Measurements from ENCODE around the gene CFAP97D1. TPM values are rescaled to one million over a fixed set of nuclear protein-coding genes. Genes with fewer than 3 reads are reported as not detected.

The CFAP97D1 gene
- total and polyA plus RNA-seq, 2 experiments from 2014 or later = 0.10 TPM; not detected in 1

DNA sequence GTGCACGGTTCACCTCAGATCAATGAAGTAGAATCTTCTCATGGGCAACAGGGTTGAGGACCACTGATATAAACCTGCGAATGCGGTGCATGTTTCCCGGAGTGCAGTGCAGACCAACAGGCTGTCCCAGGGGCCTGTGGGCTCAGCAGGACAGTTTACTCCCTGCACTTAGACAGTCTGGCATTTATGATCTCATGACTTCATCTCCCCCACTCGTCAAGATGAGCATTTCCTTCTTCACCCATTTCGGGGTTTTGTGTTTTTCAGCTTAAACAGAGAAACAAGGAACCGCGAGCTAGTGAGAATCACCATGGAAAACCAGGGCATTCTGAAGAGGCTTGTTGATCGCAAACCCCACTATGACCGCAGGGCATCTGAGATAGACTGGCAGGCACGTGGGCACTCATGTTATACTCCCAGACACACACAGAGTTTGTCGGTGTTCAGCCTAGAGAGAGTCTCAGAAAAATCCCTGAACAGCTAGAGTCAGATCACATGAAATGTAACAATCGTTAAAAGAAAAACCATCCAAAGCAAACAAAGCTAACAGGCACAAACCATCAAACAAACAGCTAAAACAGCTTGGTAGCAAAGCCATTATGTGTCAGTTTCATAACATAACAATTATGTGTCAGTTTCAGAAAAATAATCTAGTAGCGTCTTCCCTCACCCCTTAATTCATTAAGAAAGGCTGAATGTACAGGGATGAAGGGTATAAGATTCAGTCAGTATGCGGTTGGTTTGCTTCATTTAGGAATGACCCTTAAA, 2.9 kb downstream of the CFAP97D1 start:
- H3K4me1 ChIP-seq (ENCODE audit: insufficient read depth) = peaks cover 11% of the 10 kb centered on the region
- WGBS (ENCODE audit: low lambda C conversion rate, missing lambda C conversion rate) = 85% methylated on average over 15 of the region's 15 CpGs
- H3K9me2 ChIP-seq (replicated peaks; ENCODE audit: insufficient read depth) = no peaks in the 10 kb centered on the region
- no peaks in the 10 kb centered on the region for H3K36me3 ChIP-seq (replicated peaks; ENCODE audit: insufficient read depth, low read depth)
- no peaks in the 10 kb centered on the region for H3K27me3 ChIP-seq
- H3K79me2 ChIP-seq = no peaks in the 10 kb centered on the region
- no peak overlapping the region for H3K4me2 ChIP-seq
- DNase-seq (ENCODE audit: low spot score) = no peak
- no peak overlapping the region for H2AFZ ChIP-seq
- H3K4me3 ChIP-seq = no peak overlapping the region
- no peaks in the 10 kb centered on the region for H3K9me3 ChIP-seq (ENCODE audit: low read depth)
- no peak overlapping the region for H3K27ac ChIP-seq
- TF ChIP-seq EZH2 (IDR thresholded peaks at IDR 0.05; ENCODE audit: borderline replicate concordance) (no peak), EZH2phosphoT487 (IDR thresholded peaks at IDR 0.05; ENCODE audit: low read depth, severe bottlenecking, unreplicated experiment) (no peak)
- TF ChIP-seq, protein P1, sequence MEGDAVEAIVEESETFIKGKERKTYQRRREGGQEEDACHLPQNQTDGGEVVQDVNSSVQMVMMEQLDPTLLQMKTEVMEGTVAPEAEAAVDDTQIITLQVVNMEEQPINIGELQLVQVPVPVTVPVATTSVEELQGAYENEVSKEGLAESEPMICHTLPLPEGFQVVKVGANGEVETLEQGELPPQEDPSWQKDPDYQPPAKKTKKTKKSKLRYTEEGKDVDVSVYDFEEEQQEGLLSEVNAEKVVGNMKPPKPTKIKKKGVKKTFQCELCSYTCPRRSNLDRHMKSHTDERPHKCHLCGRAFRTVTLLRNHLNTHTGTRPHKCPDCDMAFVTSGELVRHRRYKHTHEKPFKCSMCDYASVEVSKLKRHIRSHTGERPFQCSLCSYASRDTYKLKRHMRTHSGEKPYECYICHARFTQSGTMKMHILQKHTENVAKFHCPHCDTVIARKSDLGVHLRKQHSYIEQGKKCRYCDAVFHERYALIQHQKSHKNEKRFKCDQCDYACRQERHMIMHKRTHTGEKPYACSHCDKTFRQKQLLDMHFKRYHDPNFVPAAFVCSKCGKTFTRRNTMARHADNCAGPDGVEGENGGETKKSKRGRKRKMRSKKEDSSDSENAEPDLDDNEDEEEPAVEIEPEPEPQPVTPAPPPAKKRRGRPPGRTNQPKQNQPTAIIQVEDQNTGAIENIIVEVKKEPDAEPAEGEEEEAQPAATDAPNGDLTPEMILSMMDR (IDR thresholded peaks at IDR 0.05; ENCODE audit: poor library complexity) = no peak
- no peaks in the 10 kb centered on the region for H4K20me1 ChIP-seq (ENCODE audit: insufficient read depth, poor library complexity, severe bottlenecking)

DNA sequence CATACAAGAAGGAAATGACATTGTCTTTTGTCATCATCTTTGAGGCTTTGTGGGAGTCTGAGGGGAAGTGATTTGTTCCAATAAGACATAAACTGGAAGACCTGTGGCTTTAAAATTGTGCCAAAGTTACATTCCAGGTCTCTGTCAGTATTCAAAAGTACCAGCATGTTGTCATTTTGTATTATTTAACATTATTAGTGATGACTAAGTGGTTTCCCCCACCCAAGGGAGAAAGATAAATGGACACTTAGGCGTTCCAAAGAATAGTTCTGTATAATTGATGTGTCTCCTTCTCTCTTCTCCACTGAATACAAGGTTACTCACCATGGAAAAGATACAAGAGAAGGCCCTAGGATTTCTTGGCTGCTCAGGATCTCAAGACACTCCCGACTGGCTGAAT, 3.8 kb downstream of the CFAP97D1 start:
- TF ChIP-seq EZH2phosphoT487 (IDR thresholded peaks at IDR 0.05; ENCODE audit: low read depth, severe bottlenecking, unreplicated experiment) = no peak
- TF ChIP-seq, protein P1 (IDR thresholded peaks at IDR 0.05; ENCODE audit: poor library complexity) = no peak
- no peak for TF ChIP-seq EZH2 (IDR thresholded peaks at IDR 0.05; ENCODE audit: borderline replicate concordance)
- DNase-seq (ENCODE audit: low spot score) = no peak
- Histone ChIP-seq H3K4me2 (no peak overlapping the region), H3K27me3 (no peaks in the 10 kb centered on the region), H3K36me3 (replicated peaks; ENCODE audit: insufficient read depth, low read depth) (no peaks in the 10 kb centered on the region), H3K9me2 (replicated peaks; ENCODE audit: insufficient read depth) (no peaks in the 10 kb centered on the region), H3K27ac (no peak overlapping the region), H3K9me3 (ENCODE audit: low read depth) (no peaks in the 10 kb centered on the region), H3K4me3 (no peak overlapping the region), H3K4me1 (ENCODE audit: insufficient read depth) (peaks cover 11% of the 10 kb centered on the region), H2AFZ (no peak overlapping the region), H3K79me2 (no peaks in the 10 kb centered on the region), H4K20me1 (ENCODE audit: insufficient read depth, poor library complexity, severe bottlenecking) (no peaks in the 10 kb centered on the region)
- 91% methylated on average over 2 of the region's 2 CpGs for WGBS (ENCODE audit: low lambda C conversion rate, missing lambda C conversion rate)

DNA sequence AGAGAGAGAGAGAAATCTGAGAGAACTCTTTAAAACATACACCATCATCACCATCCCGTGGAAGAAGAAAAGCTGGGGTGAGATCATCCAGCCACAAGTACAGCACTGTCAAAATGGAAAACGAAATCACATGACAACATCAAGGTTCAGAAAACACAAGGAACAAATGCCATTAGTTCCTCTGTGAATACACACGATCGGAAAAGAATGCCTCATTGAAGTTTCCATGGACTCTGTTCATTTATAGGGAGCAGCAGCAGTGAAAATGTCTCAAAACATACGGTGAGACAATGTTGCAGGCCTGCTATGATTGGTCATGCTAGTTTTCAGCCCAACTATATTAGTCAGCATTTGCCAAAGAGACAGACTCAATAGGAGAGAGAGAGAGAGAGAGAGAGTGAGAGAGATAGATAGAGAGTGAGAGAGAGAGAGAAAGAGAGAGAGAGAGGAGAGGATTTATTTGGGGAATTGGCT, 4.4 kb downstream of the CFAP97D1 start:
- 73% methylated on average over 5 of the region's 5 CpGs for WGBS (ENCODE audit: low lambda C conversion rate, missing lambda C conversion rate)
- H4K20me1 ChIP-seq (ENCODE audit: insufficient read depth, poor library complexity, severe bottlenecking) = no peaks in the 10 kb centered on the region
- H3K79me2 ChIP-seq = no peaks in the 10 kb centered on the region
- DNase-seq (ENCODE audit: low spot score) = no peak
- no peak for TF ChIP-seq EZH2phosphoT487 (IDR thresholded peaks at IDR 0.05; ENCODE audit: low read depth, severe bottlenecking, unreplicated experiment)
- H2AFZ ChIP-seq = no peak overlapping the region
- H3K4me2 ChIP-seq = no peak overlapping the region
- no peaks in the 10 kb centered on the region for H3K36me3 ChIP-seq (replicated peaks; ENCODE audit: insufficient read depth, low read depth)
- no peaks in the 10 kb centered on the region for H3K9me2 ChIP-seq (replicated peaks; ENCODE audit: insufficient read depth)
- no peak overlapping the region for H3K27ac ChIP-seq
- H3K4me3 ChIP-seq = no peak overlapping the region
- H3K9me3 ChIP-seq (ENCODE audit: low read depth) = no peaks in the 10 kb centered on the region
- H3K27me3 ChIP-seq = no peaks in the 10 kb centered on the region
- H3K4me1 ChIP-seq (ENCODE audit: insufficient read depth) = peaks cover 6% of the 10 kb centered on the region

DNA sequence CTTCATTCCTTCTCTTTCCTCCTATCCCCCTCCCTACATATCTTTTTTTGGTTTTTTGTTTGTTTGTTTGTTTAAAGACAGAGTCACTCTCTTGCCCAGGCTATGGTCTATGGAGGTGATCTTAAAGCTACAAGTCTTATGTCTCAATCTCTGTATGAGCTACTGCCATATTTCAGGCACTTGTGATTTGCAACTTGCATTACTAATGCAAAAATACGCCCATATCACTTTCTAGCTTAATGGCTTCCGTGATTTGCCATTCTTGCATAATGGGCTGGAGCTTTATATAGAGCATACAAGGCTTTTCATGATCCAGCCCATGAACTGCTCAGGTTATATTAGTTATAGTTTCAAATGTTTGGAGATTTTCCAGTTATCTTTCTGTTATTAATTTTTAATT, 7.5 kb downstream of the CFAP97D1 start:
- no peaks in the 10 kb centered on the region for H4K20me1 ChIP-seq (ENCODE audit: insufficient read depth, poor library complexity, severe bottlenecking)
- 84% methylated on average over 2 of the region's 2 CpGs for WGBS (ENCODE audit: low lambda C conversion rate, missing lambda C conversion rate)
- H3K9me2 ChIP-seq (replicated peaks; ENCODE audit: insufficient read depth) = no peaks in the 10 kb centered on the region
- TF ChIP-seq EZH2phosphoT487 (IDR thresholded peaks at IDR 0.05; ENCODE audit: low read depth, severe bottlenecking, unreplicated experiment) = no peak
- TF ChIP-seq, protein P1 (IDR thresholded peaks at IDR 0.05; ENCODE audit: poor library complexity) = no peak
- no peak for TF ChIP-seq EZH2 (IDR thresholded peaks at IDR 0.05; ENCODE audit: borderline replicate concordance)
- no peak overlapping the region for H3K4me3 ChIP-seq
- no peak for DNase-seq (ENCODE audit: low spot score)
- H2AFZ ChIP-seq = no peak overlapping the region
- H3K9me3 ChIP-seq (ENCODE audit: low read depth) = no peaks in the 10 kb centered on the region
- no peaks in the 10 kb centered on the region for H3K27me3 ChIP-seq
- H3K4me2 ChIP-seq = no peak overlapping the region
- no peaks in the 10 kb centered on the region for H3K4me1 ChIP-seq (ENCODE audit: insufficient read depth)
- H3K36me3 ChIP-seq (replicated peaks; ENCODE audit: insufficient read depth, low read depth) = no peaks in the 10 kb centered on the region
- no peaks in the 10 kb centered on the region for H3K79me2 ChIP-seq
- no peak overlapping the region for H3K27ac ChIP-seq
